ENCODE data around the gene MRPL42. TPM values are rescaled to one million over a fixed set of nuclear protein-coding genes. Genes with fewer than 3 reads are reported as not detected.

Gene MRPL42
- polyA plus RNA-seq, 1 donor (not counting 4 experiments of a cell fraction or from before 2014, with no cell fraction given), result 110 TPM

GRCh38 chr12:93539821-93540220 lies 72.5 kb downstream of the MRPL42 start:
- TF ChIP-seq EZH2 (IDR thresholded peaks at IDR 0.05; ENCODE audit: low read length), result no peak
- TF ChIP-seq, protein P1, sequence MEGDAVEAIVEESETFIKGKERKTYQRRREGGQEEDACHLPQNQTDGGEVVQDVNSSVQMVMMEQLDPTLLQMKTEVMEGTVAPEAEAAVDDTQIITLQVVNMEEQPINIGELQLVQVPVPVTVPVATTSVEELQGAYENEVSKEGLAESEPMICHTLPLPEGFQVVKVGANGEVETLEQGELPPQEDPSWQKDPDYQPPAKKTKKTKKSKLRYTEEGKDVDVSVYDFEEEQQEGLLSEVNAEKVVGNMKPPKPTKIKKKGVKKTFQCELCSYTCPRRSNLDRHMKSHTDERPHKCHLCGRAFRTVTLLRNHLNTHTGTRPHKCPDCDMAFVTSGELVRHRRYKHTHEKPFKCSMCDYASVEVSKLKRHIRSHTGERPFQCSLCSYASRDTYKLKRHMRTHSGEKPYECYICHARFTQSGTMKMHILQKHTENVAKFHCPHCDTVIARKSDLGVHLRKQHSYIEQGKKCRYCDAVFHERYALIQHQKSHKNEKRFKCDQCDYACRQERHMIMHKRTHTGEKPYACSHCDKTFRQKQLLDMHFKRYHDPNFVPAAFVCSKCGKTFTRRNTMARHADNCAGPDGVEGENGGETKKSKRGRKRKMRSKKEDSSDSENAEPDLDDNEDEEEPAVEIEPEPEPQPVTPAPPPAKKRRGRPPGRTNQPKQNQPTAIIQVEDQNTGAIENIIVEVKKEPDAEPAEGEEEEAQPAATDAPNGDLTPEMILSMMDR (optimal IDR thresholded peaks at IDR 0.05 in 1 of 3, IDR thresholded peaks at IDR 0.05 in 1 of 3, conservative IDR thresholded peaks at IDR 0.05 in 1 of 3; ENCODE audit: extremely low read depth in 1 of 3, insufficient read depth in 2 of 3, low read length in 3 of 3), result no peak
- no peak overlapping the region for H3K4me2 ChIP-seq (ENCODE audit: control insufficient read depth, extremely low read depth, insufficient read depth, low read depth, low read length)
- H3K27me3 ChIP-seq (ENCODE audit: control insufficient read depth, extremely low read depth, insufficient read depth, low read length), result no peaks in the 10 kb centered on the region
- no peak overlapping the region for H3K4me3 ChIP-seq (ENCODE audit: control insufficient read depth in 2 of 3, extremely low read depth in 1 of 3, insufficient read depth in 2 of 3, low read depth in 1 of 3, low read length in 3 of 3)
- dilution Hi-C loops (cut with MboI; ENCODE audit: extremely low pct_ligation_motif_present, low sequenced_read_pairs), result no loop called here
- H3K36me3 ChIP-seq (ENCODE audit: control insufficient read depth in 2 of 2, extremely low read depth in 1 of 2, insufficient read depth in 2 of 2, low read length in 2 of 2), result no peaks in the 10 kb centered on the region
- H2AFZ ChIP-seq (ENCODE audit: control insufficient read depth, low read length), result no peak overlapping the region
- no peak overlapping the region for H3K27ac ChIP-seq (ENCODE audit: control insufficient read depth, insufficient read depth, low read length)
- H3K9me3 ChIP-seq (ENCODE audit: control insufficient read depth, low read depth, low read length), result no peaks in the 10 kb centered on the region
- no peaks in the 10 kb centered on the region for H3K79me2 ChIP-seq (ENCODE audit: control insufficient read depth, insufficient read depth, low read length)
- no peak for FAIRE-seq
- no peaks in the 10 kb centered on the region for H3K9me1 ChIP-seq (ENCODE audit: control insufficient read depth, extremely low read depth, insufficient read depth, low read length)
- DNase-seq (ENCODE audit: low read depth, low spot score), result no peak
- H4K20me1 ChIP-seq (ENCODE audit: control insufficient read depth, extremely low read depth, insufficient read depth, low read length), result no peaks in the 10 kb centered on the region
- no peak overlapping the region for H3K9ac ChIP-seq (ENCODE audit: control insufficient read depth, extremely low read depth, insufficient read depth, low read length)
- no peaks in the 10 kb centered on the region for H3K4me1 ChIP-seq (ENCODE audit: control insufficient read depth, extremely low read depth, insufficient read depth, low read length)

GRCh38 chr12:93540466-93540865 lies 73.2 kb downstream of the MRPL42 start:
- FAIRE-seq, result no peak
- H3K4me1 ChIP-seq (ENCODE audit: control insufficient read depth, extremely low read depth, insufficient read depth, low read length), result no peaks in the 10 kb centered on the region

More at GRCh38 chr12:93540466-93540865, 73.2 kb downstream of the MRPL42 start:
- Histone ChIP-seq H3K9me3 (ENCODE audit: control insufficient read depth, low read depth, low read length) (no peaks in the 10 kb centered on the region), H3K4me2 (ENCODE audit: control insufficient read depth, extremely low read depth, insufficient read depth, low read depth, low read length) (no peak overlapping the region), H3K36me3 (ENCODE audit: control insufficient read depth in 2 of 2, extremely low read depth in 1 of 2, insufficient read depth in 2 of 2, low read length in 2 of 2) (no peaks in the 10 kb centered on the region), H3K4me3 (ENCODE audit: control insufficient read depth in 2 of 3, extremely low read depth in 1 of 3, insufficient read depth in 2 of 3, low read depth in 1 of 3, low read length in 3 of 3) (no peak overlapping the region), H3K9me1 (ENCODE audit: control insufficient read depth, extremely low read depth, insufficient read depth, low read length) (no peaks in the 10 kb centered on the region), H4K20me1 (ENCODE audit: control insufficient read depth, extremely low read depth, insufficient read depth, low read length) (no peaks in the 10 kb centered on the region), H3K27ac (ENCODE audit: control insufficient read depth, insufficient read depth, low read length) (no peak overlapping the region), H3K27me3 (ENCODE audit: control insufficient read depth, extremely low read depth, insufficient read depth, low read length) (no peaks in the 10 kb centered on the region), H3K9ac (ENCODE audit: control insufficient read depth, extremely low read depth, insufficient read depth, low read length) (no peak overlapping the region), H2AFZ (ENCODE audit: control insufficient read depth, low read length) (no peak overlapping the region), H3K79me2 (ENCODE audit: control insufficient read depth, insufficient read depth, low read length) (no peaks in the 10 kb centered on the region)
- DNase-seq (ENCODE audit: low read depth, low spot score), result no peak
- dilution Hi-C loops (cut with MboI; ENCODE audit: extremely low pct_ligation_motif_present, low sequenced_read_pairs), result no loop called here
- TF ChIP-seq EZH2 (IDR thresholded peaks at IDR 0.05; ENCODE audit: low read length), result no peak
- TF ChIP-seq, protein P1 (optimal IDR thresholded peaks at IDR 0.05 in 1 of 3, IDR thresholded peaks at IDR 0.05 in 1 of 3, conservative IDR thresholded peaks at IDR 0.05 in 1 of 3; ENCODE audit: extremely low read depth in 1 of 3, insufficient read depth in 2 of 3, low read length in 3 of 3), result no peak

Data from keratinocyte (primary cell).